Measurements from ENCODE around the gene CNTROB.
A peak's percentile ranks its signal among the peaks of the same experiment; 100 is the strongest.

Gene CNTROB

DNA sequence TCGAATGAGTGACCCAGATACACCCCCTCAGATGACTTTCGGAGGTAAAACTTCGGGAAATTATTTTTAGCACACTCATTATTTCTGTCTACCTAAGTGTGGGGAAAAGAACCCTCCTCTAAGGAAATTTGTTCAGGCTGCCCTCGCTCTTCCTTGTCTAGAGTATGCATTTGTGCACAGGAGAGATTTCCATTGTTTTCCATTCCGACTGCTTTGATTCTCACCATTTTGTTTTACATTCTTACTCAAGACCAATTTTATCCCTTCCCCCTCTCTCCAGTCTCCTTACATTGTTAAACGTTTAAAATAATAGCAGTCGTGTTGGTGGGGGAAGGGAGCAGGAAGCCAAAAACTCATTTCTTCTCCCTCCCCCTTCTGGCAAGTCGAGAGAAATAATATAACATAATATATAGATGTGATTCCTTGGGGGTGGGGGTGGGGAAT, 44.9 kb upstream of the CNTROB start (continued):
- TF ChIP-seq, protein P1, sequence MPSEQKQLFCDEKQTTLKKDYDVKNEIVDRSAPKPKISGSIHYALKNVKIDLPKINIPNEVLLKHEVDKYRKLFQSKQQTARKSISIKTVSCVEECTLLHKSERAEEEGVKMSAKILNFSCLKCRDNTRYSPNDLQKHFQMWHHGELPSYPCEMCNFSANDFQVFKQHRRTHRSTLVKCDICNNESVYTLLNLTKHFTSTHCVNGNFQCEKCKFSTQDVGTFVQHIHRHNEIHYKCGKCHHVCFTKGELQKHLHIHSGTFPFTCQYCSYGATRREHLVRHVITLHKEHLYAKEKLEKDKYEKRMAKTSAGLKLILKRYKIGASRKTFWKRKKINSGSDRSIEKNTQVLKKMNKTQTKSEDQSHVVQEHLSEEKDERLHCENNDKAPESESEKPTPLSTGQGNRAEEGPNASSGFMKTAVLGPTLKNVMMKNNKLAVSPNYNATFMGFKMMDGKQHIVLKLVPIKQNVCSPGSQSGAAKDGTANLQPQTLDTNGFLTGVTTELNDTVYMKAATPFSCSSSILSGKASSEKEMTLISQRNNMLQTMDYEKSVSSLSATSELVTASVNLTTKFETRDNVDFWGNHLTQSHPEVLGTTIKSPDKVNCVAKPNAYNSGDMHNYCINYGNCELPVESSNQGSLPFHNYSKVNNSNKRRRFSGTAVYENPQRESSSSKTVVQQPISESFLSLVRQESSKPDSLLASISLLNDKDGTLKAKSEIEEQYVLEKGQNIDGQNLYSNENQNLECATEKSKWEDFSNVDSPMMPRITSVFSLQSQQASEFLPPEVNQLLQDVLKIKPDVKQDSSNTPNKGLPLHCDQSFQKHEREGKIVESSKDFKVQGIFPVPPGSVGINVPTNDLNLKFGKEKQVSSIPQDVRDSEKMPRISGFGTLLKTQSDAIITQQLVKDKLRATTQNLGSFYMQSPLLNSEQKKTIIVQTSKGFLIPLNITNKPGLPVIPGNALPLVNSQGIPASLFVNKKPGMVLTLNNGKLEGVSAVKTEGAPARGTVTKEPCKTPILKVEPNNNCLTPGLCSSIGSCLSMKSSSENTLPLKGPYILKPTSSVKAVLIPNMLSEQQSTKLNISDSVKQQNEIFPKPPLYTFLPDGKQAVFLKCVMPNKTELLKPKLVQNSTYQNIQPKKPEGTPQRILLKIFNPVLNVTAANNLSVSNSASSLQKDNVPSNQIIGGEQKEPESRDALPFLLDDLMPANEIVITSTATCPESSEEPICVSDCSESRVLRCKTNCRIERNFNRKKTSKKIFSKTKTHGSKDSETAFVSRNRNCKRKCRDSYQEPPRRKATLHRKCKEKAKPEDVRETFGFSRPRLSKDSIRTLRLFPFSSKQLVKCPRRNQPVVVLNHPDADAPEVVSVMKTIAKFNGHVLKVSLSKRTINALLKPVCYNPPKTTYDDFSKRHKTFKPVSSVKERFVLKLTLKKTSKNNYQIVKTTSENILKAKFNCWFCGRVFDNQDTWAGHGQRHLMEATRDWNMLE (tag by site-specific recombination; conservative IDR thresholded peaks at IDR 0.05; ENCODE audit: low read depth) = no peak
- TF ChIP-seq, protein P2, sequence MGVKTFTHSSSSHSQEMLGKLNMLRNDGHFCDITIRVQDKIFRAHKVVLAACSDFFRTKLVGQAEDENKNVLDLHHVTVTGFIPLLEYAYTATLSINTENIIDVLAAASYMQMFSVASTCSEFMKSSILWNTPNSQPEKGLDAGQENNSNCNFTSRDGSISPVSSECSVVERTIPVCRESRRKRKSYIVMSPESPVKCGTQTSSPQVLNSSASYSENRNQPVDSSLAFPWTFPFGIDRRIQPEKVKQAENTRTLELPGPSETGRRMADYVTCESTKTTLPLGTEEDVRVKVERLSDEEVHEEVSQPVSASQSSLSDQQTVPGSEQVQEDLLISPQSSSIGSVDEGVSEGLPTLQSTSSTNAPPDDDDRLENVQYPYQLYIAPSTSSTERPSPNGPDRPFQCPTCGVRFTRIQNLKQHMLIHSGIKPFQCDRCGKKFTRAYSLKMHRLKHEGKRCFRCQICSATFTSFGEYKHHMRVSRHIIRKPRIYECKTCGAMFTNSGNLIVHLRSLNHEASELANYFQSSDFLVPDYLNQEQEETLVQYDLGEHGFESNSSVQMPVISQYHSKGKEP (tag by site-specific recombination; IDR thresholded peaks at IDR 0.05) = 0 out of 2 replicates have a peak, but pooled peaks have one; percentile 37
- TF ChIP-seq HOXC10 (CRISPR knock-in tag; IDR thresholded peaks at IDR 0.05) (no peak), BCL11B (tag by site-specific recombination; IDR thresholded peaks at IDR 0.05; ENCODE audit: low read depth) (0 out of 2 replicates have a peak, but pooled peaks have one; percentile 27), IKZF3 (tag by site-specific recombination; IDR thresholded peaks at IDR 0.05) (no peak), ZNF404 (tag by site-specific recombination; IDR thresholded peaks at IDR 0.05) (no peak), BCL11A (tag by site-specific recombination; IDR thresholded peaks at IDR 0.05; ENCODE audit: low read depth) (0 out of 2 replicates have a peak, but pooled peaks have one; percentile 24), ZNF792 (tag by site-specific recombination; IDR thresholded peaks at IDR 0.05) (no peak), ZNF24 (tag by site-specific recombination; IDR thresholded peaks at IDR 0.05) (0 out of 2 replicates have a peak, but pooled peaks have one; percentile 56), ZNF157 (tag by site-specific recombination; IDR thresholded peaks at IDR 0.05) (no peak), PRDM1 (tag by site-specific recombination; IDR thresholded peaks at IDR 0.05) (peak; percentile 79), ZFP69B (tag by site-specific recombination; IDR thresholded peaks at IDR 0.05) (no peak), SCRT2 (tag by site-specific recombination; IDR thresholded peaks at IDR 0.05) (no peak), ZNF830 (tag by site-specific recombination; IDR thresholded peaks at IDR 0.05; ENCODE audit: low read depth) (no peak), GFI1B (tag by site-specific recombination; IDR thresholded peaks at IDR 0.05) (peak; percentile 59; the same call in 1 of the 2 replicates), FEZF1 (tag by site-specific recombination; IDR thresholded peaks at IDR 0.05) (no peak), MEIS1 (CRISPR knock-in tag; IDR thresholded peaks at IDR 0.05; ENCODE audit: borderline replicate concordance) (no peak), ZNF274 (IDR thresholded peaks at IDR 0.05; ENCODE audit: low read length) (no peak), ZNF274 (tag by site-specific recombination; IDR thresholded peaks at IDR 0.05; ENCODE audit: borderline replicate concordance) (no peak)
- TF ChIP-seq, protein P3, sequence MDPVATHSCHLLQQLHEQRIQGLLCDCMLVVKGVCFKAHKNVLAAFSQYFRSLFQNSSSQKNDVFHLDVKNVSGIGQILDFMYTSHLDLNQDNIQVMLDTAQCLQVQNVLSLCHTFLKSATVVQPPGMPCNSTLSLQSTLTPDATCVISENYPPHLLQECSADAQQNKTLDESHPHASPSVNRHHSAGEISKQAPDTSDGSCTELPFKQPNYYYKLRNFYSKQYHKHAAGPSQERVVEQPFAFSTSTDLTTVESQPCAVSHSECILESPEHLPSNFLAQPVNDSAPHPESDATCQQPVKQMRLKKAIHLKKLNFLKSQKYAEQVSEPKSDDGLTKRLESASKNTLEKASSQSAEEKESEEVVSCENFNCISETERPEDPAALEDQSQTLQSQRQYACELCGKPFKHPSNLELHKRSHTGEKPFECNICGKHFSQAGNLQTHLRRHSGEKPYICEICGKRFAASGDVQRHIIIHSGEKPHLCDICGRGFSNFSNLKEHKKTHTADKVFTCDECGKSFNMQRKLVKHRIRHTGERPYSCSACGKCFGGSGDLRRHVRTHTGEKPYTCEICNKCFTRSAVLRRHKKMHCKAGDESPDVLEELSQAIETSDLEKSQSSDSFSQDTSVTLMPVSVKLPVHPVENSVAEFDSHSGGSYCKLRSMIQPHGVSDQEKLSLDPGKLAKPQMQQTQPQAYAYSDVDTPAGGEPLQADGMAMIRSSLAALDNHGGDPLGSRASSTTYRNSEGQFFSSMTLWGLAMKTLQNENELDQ (tag by site-specific recombination; IDR thresholded peaks at IDR 0.05; ENCODE audit: low read depth) = no peak
- TF ChIP-seq, protein P4, sequence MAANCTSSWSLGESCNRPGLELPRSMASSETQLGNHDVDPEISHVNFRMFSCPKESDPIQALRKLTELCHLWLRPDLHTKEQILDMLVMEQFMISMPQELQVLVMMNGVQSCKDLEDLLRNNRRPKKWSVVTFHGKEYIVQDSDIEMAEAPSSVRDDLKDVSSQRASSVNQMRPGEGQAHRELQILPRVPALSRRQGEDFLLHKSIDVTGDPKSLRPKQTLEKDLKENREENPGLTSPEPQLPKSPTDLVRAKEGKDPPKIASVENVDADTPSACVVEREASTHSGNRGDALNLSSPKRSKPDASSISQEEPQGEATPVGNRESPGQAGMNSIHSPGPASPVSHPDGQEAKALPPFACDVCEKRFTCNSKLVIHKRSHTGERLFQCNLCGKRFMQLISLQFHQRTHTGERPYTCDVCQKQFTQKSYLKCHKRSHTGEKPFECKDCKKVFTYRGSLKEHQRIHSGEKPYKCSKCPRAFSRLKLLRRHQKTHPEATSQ (tag by site-specific recombination; IDR thresholded peaks at IDR 0.05) = no peak
- TF ChIP-seq, protein P5, sequence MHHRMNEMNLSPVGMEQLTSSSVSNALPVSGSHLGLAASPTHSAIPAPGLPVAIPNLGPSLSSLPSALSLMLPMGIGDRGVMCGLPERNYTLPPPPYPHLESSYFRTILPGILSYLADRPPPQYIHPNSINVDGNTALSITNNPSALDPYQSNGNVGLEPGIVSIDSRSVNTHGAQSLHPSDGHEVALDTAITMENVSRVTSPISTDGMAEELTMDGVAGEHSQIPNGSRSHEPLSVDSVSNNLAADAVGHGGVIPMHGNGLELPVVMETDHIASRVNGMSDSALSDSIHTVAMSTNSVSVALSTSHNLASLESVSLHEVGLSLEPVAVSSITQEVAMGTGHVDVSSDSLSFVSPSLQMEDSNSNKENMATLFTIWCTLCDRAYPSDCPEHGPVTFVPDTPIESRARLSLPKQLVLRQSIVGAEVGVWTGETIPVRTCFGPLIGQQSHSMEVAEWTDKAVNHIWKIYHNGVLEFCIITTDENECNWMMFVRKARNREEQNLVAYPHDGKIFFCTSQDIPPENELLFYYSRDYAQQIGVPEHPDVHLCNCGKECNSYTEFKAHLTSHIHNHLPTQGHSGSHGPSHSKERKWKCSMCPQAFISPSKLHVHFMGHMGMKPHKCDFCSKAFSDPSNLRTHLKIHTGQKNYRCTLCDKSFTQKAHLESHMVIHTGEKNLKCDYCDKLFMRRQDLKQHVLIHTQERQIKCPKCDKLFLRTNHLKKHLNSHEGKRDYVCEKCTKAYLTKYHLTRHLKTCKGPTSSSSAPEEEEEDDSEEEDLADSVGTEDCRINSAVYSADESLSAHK (tag by site-specific recombination; IDR thresholded peaks at IDR 0.05) = peak; percentile 83; the same call in 1 of the 2 replicates
- TF ChIP-seq, protein P6, sequence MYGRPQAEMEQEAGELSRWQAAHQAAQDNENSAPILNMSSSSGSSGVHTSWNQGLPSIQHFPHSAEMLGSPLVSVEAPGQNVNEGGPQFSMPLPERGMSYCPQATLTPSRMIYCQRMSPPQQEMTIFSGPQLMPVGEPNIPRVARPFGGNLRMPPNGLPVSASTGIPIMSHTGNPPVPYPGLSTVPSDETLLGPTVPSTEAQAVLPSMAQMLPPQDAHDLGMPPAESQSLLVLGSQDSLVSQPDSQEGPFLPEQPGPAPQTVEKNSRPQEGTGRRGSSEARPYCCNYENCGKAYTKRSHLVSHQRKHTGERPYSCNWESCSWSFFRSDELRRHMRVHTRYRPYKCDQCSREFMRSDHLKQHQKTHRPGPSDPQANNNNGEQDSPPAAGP (tag by site-specific recombination; IDR thresholded peaks at IDR 0.05) = no peak
- TF ChIP-seq, protein P7, sequence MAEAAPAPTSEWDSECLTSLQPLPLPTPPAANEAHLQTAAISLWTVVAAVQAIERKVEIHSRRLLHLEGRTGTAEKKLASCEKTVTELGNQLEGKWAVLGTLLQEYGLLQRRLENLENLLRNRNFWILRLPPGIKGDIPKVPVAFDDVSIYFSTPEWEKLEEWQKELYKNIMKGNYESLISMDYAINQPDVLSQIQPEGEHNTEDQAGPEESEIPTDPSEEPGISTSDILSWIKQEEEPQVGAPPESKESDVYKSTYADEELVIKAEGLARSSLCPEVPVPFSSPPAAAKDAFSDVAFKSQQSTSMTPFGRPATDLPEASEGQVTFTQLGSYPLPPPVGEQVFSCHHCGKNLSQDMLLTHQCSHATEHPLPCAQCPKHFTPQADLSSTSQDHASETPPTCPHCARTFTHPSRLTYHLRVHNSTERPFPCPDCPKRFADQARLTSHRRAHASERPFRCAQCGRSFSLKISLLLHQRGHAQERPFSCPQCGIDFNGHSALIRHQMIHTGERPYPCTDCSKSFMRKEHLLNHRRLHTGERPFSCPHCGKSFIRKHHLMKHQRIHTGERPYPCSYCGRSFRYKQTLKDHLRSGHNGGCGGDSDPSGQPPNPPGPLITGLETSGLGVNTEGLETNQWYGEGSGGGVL (tag by site-specific recombination; IDR thresholded peaks at IDR 0.05) = peak; percentile 37; the same call in 1 of the 2 replicates

Measured in HEK293 (cell line).